ENCODE data around the gene AFDN.

DNA sequence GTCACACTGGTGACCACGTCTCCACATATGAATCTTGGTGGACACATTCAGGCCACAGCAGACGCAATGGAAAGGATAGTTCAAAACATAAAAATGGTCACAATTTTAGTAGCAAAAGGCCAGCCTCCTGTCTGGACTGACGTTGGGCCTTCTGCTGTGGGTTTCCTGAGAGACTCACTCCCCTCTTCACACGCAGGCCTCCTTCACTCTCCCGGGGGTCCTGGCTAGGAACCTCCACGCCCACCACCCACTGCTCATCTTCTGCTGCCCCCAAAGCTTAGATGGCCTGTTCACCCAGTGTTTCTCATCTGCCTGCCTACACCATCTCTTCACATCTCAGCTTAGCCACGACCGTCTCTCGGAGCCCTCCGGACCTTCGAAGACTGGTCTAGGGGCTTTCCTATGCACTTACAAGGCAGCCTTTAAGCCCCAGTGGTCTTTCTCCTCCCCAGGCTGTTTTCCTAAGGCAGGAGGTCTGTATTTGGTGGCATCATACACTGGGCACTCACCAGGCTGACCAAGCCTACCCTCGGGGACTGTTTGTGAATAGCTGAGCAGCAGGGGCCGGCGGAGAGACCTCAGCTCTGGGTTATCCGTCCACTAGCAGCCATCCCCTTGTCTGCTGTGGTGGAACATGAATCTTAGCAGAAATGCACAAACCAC, 46.6 kb upstream of the AFDN start:
- TF ChIP-seq FOXK2 (IDR thresholded peaks at IDR 0.05) (no peak), ZNF384 (IDR thresholded peaks at IDR 0.05) (no peak), SUZ12 (IDR thresholded peaks at IDR 0.05) (no peak), ELF4 (IDR thresholded peaks at IDR 0.05) (no peak), FOXM1 (IDR thresholded peaks at IDR 0.05; ENCODE audit: borderline replicate concordance) (no peak), SP1 (IDR thresholded peaks at IDR 0.05) (no peak), NFRKB (IDR thresholded peaks at IDR 0.05) (no peak)
